Stimulated activated effector memory CD8-positive, alpha-beta T cell treated with anti-CD3 and anti-CD28 coated beads, Interleukin-12 subunit alpha, Interleukin-12 subunit beta, amount 100 ng/mL, for 72 hours (primary cell): ENCODE measurements around the gene MRTFA.
A peak's percentile ranks its signal among the peaks of the same experiment; 100 is the strongest.

Experiments used
- ATAC-seq: fragments of 150-1000 bp; cut with Tn5 transposase; 2 replicates; pipeline ENCODE4 v1.10.0; 2021
- DNase-seq, 2 donors: peaks; one replicate each; pipeline ENCODE4 v3.0.0; 2021 to 2022; ENCODE audit warnings: low spot score in 2 of 2
- H3K27ac Mint-ChIP-seq: one replicate; pipeline ENCODE4 v1.8.0; 2022; ENCODE audit warnings: mild to moderate bottlenecking, mixed read lengths
- H3K36me3 Mint-ChIP-seq: one replicate; pipeline ENCODE4 v1.8.0; 2022; ENCODE audit warnings: mild to moderate bottlenecking, mixed read lengths
- H3K4me1 Mint-ChIP-seq: one replicate; pipeline ENCODE4 v1.8.0; 2022; ENCODE audit warnings: mixed read lengths
- H3K4me3 Mint-ChIP-seq: one replicate; pipeline ENCODE4 v1.8.0; 2022; ENCODE audit warnings: mild to moderate bottlenecking, mixed read lengths
- H3K9me3 Mint-ChIP-seq: one replicate; pipeline ENCODE4 v1.8.0; 2022; ENCODE audit warnings: mixed read lengths

MRTFA gene

GRCh38 chr22:40418366-40419201 lies 217.9 kb downstream of the MRTFA start:
- Mint-ChIP-seq H3K4me1 (peaks cover 42% of the 10 kb centered on the region), H3K36me3 (peaks cover 89% of the 10 kb centered on the region), H3K27ac (peak overlapping the region; percentile 37), H3K9me3 (no peaks in the 10 kb centered on the region), H3K4me3 (no peak overlapping the region)
- DNase-seq (no peak), ATAC-seq (no peak)

DNA sequence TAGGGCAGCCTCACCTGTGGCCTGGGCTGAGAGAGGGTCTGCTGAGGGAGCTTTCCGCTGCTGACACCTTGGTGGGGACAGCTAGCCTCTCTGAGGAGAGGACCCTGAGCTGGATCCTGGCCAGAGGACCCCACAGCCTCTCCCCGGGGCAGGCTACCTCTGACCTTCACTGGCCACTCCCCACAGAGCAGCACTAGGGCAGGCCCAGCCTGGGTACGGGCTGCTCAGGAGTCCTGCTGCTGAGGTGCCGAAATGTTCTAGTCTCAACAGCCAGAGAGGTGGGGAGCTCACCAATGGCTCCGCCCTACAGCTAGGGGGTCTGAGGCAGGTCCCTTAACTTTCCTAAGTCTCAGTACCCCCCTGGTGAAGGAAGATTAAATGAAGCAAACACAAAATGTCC lies 218.6 kb downstream of the MRTFA start:
- Mint-ChIP-seq H3K36me3 (peaks cover 90% of the 10 kb centered on the region), H3K27ac (peak overlapping the region; percentile 96), H3K4me1 (peaks cover 42% of the 10 kb centered on the region)

DNA sequence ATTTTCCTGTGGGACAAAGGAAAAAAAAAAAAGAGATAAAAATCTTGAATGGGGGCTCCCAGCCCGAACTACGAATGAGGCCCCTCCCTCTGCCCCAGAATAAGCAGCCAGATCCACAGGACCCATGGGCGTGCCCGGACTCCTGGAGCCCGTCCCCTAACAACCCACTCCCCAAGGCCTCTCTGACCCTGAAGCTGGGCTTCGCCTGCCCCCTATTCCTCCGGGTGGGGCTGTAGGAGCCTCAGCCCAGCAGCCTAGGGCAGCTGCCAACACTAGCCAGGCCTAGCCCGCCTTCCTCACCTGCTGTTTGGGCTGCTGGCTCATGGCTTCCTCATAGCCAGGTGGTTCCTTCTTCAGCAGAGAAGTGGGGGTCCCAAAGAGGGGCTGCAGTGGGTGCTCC lies 219.5 kb downstream of the MRTFA start:
- peaks cover 90% of the 10 kb centered on the region for H3K36me3 Mint-ChIP-seq
- no peaks in the 10 kb centered on the region for H3K9me3 Mint-ChIP-seq
- peak overlapping the region; percentile 96 for H3K27ac Mint-ChIP-seq
- H3K4me3 Mint-ChIP-seq = no peak overlapping the region
- no peak for ATAC-seq
- no peak for DNase-seq
- peaks cover 41% of the 10 kb centered on the region for H3K4me1 Mint-ChIP-seq

More for the DNA sequence above, 218.6 kb downstream of the MRTFA start:
- Mint-ChIP-seq H3K9me3 (no peaks in the 10 kb centered on the region), H3K4me3 (no peak overlapping the region)
- DNase-seq (no peak), ATAC-seq (no peak)

- ATAC-seq = no peak
- H3K4me3 Mint-ChIP-seq = no peak overlapping the region
- H3K36me3 Mint-ChIP-seq = peaks cover 90% of the 10 kb centered on the region
These were observed 219.9 kb downstream of the MRTFA start for GRCh38 chr22:40416636-40417035.

DNA sequence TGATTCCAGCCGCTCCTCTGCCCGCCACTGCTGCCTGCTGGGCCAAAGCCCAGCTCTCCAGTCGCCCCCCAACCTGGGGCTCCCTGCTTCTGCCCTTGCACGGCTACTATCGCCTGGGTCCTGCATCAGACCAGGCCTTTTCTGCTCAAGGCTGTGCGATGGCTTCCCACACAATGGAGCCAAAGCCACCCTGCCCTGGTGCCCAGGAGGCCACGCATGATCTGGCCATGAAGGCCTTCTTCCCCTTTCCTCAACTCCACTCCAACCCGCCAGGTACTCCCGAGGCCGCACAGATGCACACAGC lies 220.3 kb downstream of the MRTFA start:
- Mint-ChIP-seq H3K4me1 (peaks cover 37% of the 10 kb centered on the region), H3K36me3 (peaks cover 90% of the 10 kb centered on the region), H3K9me3 (no peaks in the 10 kb centered on the region), H3K4me3 (no peak overlapping the region), H3K27ac (peak overlapping the region; percentile 96)
- ATAC-seq (no peak), DNase-seq (no peak)

More at GRCh38 chr22:40416636-40417035, 219.9 kb downstream of the MRTFA start:
- H3K27ac Mint-ChIP-seq = peak overlapping the region; percentile 96
- H3K4me1 Mint-ChIP-seq = peaks cover 37% of the 10 kb centered on the region
- no peaks in the 10 kb centered on the region for H3K9me3 Mint-ChIP-seq
- no peak for DNase-seq

DNA sequence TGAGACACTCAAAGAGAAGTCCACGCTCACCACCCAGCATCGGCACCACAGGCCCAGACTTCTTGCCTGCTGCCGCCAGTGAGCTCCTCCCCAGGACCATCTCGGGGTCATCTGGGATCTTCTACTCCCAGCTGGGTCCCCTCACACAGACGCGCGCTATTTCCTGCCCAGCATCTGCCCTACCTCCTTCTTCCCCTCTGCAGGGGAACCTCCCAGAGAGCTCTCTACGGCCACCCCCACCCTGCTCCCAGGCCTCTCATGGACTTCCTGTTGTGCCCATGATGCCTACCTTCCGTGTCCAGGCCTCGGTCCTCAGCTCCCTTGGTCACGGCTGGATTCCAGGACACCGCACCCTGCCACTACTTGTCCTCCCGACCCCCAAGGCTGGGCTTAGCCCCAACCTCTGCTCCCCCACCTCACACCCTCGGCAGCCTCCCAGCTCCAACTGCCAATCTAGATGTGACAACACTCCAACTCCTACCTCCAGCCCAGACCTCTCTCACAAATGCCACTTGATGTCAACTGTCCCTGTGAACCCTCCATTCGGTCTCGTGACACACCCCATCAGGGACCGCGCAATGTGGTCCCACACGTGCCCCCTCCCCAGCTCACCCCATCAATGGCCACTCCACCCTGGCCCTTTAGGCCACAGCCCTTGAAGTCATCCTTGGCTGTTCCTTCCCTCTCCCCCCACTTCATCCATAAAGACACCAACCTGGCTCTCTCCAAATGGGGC lies 220.8 kb downstream of the MRTFA start:
- Mint-ChIP-seq H3K4me3 (peak overlapping the region; percentile 4), H3K27ac (peak overlapping the region; percentile 96), H3K36me3 (peaks cover 90% of the 10 kb centered on the region), H3K9me3 (no peaks in the 10 kb centered on the region), H3K4me1 (peaks cover 38% of the 10 kb centered on the region)
- DNase-seq = no peak
- ATAC-seq = peak; percentile 29

- Mint-ChIP-seq H3K4me1 (peaks cover 38% of the 10 kb centered on the region), H3K36me3 (peaks cover 90% of the 10 kb centered on the region), H3K27ac (peak overlapping the region; percentile 96), H3K4me3 (peak overlapping the region; percentile 4), H3K9me3 (no peaks in the 10 kb centered on the region)
- ATAC-seq = no peak
- DNase-seq = no peak
These were observed 221.5 kb downstream of the MRTFA start for GRCh38 chr22:40414838-40415505.

- Mint-ChIP-seq H3K4me1 (peaks cover 38% of the 10 kb centered on the region), H3K4me3 (no peak overlapping the region), H3K36me3 (peaks cover 90% of the 10 kb centered on the region), H3K9me3 (no peaks in the 10 kb centered on the region), H3K27ac (peak overlapping the region; percentile 96)
- DNase-seq (no peak), ATAC-seq (no peak)
These were observed 222.2 kb downstream of the MRTFA start for GRCh38 chr22:40414311-40414710.

DNA sequence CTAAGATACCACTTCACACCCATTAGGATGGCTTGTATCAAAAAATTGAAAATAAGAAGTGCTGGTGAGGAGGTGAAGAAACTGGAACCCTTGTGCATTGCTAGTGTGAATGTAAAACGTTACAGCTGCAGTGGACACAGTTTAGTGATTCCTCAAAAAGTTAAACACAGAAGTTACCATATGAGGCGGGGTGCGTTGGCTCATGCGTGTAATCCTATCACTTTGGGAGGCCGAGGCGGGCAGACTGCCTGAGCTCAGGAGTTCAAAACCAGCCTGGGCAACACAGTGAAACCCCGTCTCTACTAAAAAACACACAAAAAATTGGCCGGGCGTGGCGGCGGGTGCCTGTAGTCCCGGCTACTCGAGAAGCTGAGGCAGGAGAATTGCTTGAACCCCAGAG lies 222.6 kb downstream of the MRTFA start:
- Mint-ChIP-seq H3K36me3 (peaks cover 92% of the 10 kb centered on the region), H3K9me3 (no peaks in the 10 kb centered on the region), H3K4me3 (no peak overlapping the region), H3K27ac (peak overlapping the region; percentile 96), H3K4me1 (peaks cover 38% of the 10 kb centered on the region)
- no peak for DNase-seq
- ATAC-seq = no peak

GRCh38 chr22:40412441-40412840 lies 224.1 kb downstream of the MRTFA start:
- Mint-ChIP-seq H3K4me3 (no peak overlapping the region), H3K27ac (peak overlapping the region; percentile 81), H3K36me3 (peaks cover 97% of the 10 kb centered on the region), H3K4me1 (peaks cover 38% of the 10 kb centered on the region), H3K9me3 (no peaks in the 10 kb centered on the region)
- ATAC-seq = peak; percentile 24
- DNase-seq = no peak

DNA sequence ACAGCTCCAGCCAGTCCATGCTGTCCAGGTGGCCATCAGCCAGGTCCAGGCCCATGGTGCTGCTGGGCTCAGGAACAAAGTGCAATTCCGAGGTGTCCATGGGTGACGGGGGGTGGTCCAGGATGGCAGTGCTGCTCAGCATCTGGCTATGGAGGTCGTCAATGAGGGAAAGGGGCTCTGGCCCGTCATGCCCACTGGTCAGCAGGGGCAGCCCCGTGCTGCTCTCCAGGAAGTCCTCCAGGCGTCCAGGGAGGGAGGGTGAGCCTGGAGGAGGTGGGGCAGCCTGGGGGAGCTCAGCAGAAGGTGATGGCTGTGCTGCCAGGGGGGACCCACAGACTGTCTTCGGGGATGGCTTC lies 225.0 kb downstream of the MRTFA start:
- Mint-ChIP-seq H3K36me3 (peaks cover 97% of the 10 kb centered on the region), H3K4me1 (peaks cover 34% of the 10 kb centered on the region), H3K27ac (peak overlapping the region; percentile 81), H3K4me3 (no peak overlapping the region), H3K9me3 (no peaks in the 10 kb centered on the region)
- DNase-seq (no peak), ATAC-seq (no peak)

DNA sequence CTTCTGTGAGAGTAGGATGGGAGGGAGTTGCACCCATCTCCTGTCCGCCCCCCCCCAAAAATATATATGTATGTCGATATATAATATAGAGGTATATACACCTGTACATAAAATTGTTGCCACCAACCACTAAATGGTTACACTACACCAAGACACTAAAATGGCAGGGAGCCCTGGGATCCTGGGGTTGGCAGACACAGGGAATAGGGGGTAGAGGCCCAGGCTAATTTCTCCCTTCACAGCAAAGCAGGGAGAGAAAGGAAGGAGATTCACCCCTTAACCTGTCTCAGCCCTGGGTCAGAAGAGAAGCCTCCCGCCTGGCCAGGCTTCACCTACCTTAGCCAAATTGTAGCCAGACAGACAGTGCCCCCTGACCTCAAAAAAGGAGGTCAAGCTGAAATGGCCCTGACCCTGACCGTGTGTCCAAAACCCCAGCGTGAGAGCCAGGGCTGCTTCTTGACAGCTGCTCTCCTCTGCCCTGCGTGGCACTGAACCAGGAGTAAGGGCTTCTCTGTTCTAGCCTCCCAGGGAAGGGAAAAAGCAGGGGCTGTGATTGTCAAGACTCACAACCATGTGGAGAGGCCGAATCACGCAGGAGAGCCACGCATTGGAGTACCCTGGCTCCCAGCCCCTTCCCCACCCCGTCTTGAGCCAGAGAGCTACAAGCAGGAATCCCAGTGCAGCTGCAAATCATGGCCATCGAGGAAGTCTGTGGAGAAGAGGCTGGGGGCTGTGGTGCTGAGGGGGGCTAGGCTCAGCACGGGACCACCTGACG lies 225.6 kb downstream of the MRTFA start:
- peaks cover 97% of the 10 kb centered on the region for H3K36me3 Mint-ChIP-seq
- H3K27ac Mint-ChIP-seq = peak overlapping the region; percentile 81
- peaks cover 29% of the 10 kb centered on the region for H3K4me1 Mint-ChIP-seq
- H3K9me3 Mint-ChIP-seq = no peaks in the 10 kb centered on the region
- ATAC-seq (no peak), DNase-seq (no peak)
- H3K4me3 Mint-ChIP-seq = no peak overlapping the region

GRCh38 chr22:40410272-40410671 lies 226.2 kb downstream of the MRTFA start:
- H3K27ac Mint-ChIP-seq = peak overlapping the region; percentile 23
- no peak overlapping the region for H3K4me3 Mint-ChIP-seq
- no peaks in the 10 kb centered on the region for H3K9me3 Mint-ChIP-seq
- DNase-seq = no peak
- peaks cover 96% of the 10 kb centered on the region for H3K36me3 Mint-ChIP-seq
- H3K4me1 Mint-ChIP-seq = peaks cover 22% of the 10 kb centered on the region
- no peak for ATAC-seq

- peaks cover 16% of the 10 kb centered on the region for H3K4me1 Mint-ChIP-seq
- no peaks in the 10 kb centered on the region for H3K9me3 Mint-ChIP-seq
- no peak overlapping the region for H3K4me3 Mint-ChIP-seq
- peak overlapping the region; percentile 23 for H3K27ac Mint-ChIP-seq
- ATAC-seq (no peak), DNase-seq (no peak)
- peaks cover 90% of the 10 kb centered on the region for H3K36me3 Mint-ChIP-seq
These were observed 226.9 kb downstream of the MRTFA start for GRCh38 chr22:40409613-40410113.
